DMS114 treated with DMSO at 0.1 percent for 48 hours (cell line): ENCODE measurements around the gene AKR1C1.
"Not testable (repeated sequence)": the region's sequence is repeated elsewhere in the genome, so short reads cannot be mapped to it uniquely, and the experiment has no call there.

ENCODE experiments used
- DNase-seq: peaks from one replicate; lab custom pipeline; 2025; ENCODE audit not compliant: unreplicated experiment; lab: John Stamatoyannopoulos, UW

AKR1C1 gene

GRCh38 chr10:4947039-4947634 lies 16.1 kb upstream of the AKR1C1 start:
- DNase-seq, result no peak

GRCh38 chr10:4947635-4948596 lies 15.3 kb upstream of the AKR1C1 start:
- no peak for DNase-seq

GRCh38 chr10:4951512-4952162 lies 11.6 kb upstream of the AKR1C1 start:
- DNase-seq, result not testable (repeated sequence)

- no peak for DNase-seq
Observed at GRCh38 chr10:4953405-4953804, 9.8 kb upstream of the AKR1C1 start.

GRCh38 chr10:4956088-4956487 lies 7.1 kb upstream of the AKR1C1 start:
- DNase-seq, result not testable (repeated sequence)

GRCh38 chr10:4956955-4957645 lies 6.1 kb upstream of the AKR1C1 start:
- DNase-seq, result not testable (repeated sequence)

GRCh38 chr10:4961558-4961957 lies 1.7 kb upstream of the AKR1C1 start:
- DNase-seq, result not testable (repeated sequence)

GRCh38 chr10:4962308-4962707 lies 907 bp upstream of the AKR1C1 start:
- not testable (repeated sequence) for DNase-seq

GRCh38 chr10:4963815-4964154 lies 570 bp downstream of the AKR1C1 start:
- not testable (repeated sequence) for DNase-seq

- not testable (repeated sequence) for DNase-seq
Observed at GRCh38 chr10:4965763-4966162, 2.5 kb downstream of the AKR1C1 start.

GRCh38 chr10:4967189-4967588 lies 4.0 kb downstream of the AKR1C1 start:
- not testable (repeated sequence) for DNase-seq

GRCh38 chr10:4969289-4969688 lies 6.1 kb downstream of the AKR1C1 start:
- not testable (repeated sequence) for DNase-seq

GRCh38 chr10:4970362-4970761 lies 7.1 kb downstream of the AKR1C1 start:
- DNase-seq, result not testable (repeated sequence)

- not testable (repeated sequence) for DNase-seq
Observed at GRCh38 chr10:4972369-4973142, 9.3 kb downstream of the AKR1C1 start.

- DNase-seq, result not testable (repeated sequence)
Observed at GRCh38 chr10:4973294-4973693, 10.1 kb downstream of the AKR1C1 start.

GRCh38 chr10:4974400-4974799 lies 11.2 kb downstream of the AKR1C1 start:
- DNase-seq, result not testable (repeated sequence)

GRCh38 chr10:4977025-4977424 lies 13.8 kb downstream of the AKR1C1 start:
- no peak for DNase-seq

- no peak for DNase-seq
Observed at GRCh38 chr10:4978870-4979269, 15.7 kb downstream of the AKR1C1 start.

GRCh38 chr10:4980793-4981192 lies 17.6 kb downstream of the AKR1C1 start:
- DNase-seq, result no peak

- DNase-seq, result no peak
Observed at GRCh38 chr10:4981722-4982471, 18.7 kb downstream of the AKR1C1 start.
